Testis (tissue), 2 donors: Measurements from ENCODE around the gene ZBTB48.
A peak's percentile ranks its signal among the peaks of the same experiment; 100 is the strongest.

Experiments used
- CTCF ChIP-seq, 3 experiments: fragments of 450-650 bp in 2 of 3; fragments of 200-600 bp in 1 of 3; sonication (generic) in 1 of 3; IDR thresholded peaks; one replicate each; pipeline ENCODE4 v1.5.1; 2016 to 2019; ENCODE audit warnings: antibody characterized with exemption in 3 of 3, mild to moderate bottlenecking in 2 of 3, moderate library complexity in 1 of 3
- POLR2A ChIP-seq: fragments of 450-650 bp; IDR thresholded peaks from one replicate; pipeline ENCODE4 v1.6.1; 2017; ENCODE audit warnings: antibody characterized with exemption, mild to moderate bottlenecking, moderate library complexity

- no peak for TF ChIP-seq POLR2A
- peak; percentile 30 to 37 (median 30) for TF ChIP-seq CTCF (IDR thresholded peaks at IDR 0.05)
Measured at GRCh38 chr1:6634371-6635052, 54.7 kb downstream of the ZBTB48 start.
